Activated gamma-delta T cell treated with anti-CD3 and anti-CD28 coated beads, Interleukin-2, amount 50 U/mL, for 16 hours (primary cell): ENCODE data around the gene HMG20B.
A peak's percentile ranks its signal among the peaks of the same experiment; 100 is the strongest.

Experiments used
- DNase-seq: peaks from one replicate; pipeline ENCODE4 v3.0.0-alpha.2; 2020; ENCODE audit warnings: low read depth

The HMG20B gene

DNA sequence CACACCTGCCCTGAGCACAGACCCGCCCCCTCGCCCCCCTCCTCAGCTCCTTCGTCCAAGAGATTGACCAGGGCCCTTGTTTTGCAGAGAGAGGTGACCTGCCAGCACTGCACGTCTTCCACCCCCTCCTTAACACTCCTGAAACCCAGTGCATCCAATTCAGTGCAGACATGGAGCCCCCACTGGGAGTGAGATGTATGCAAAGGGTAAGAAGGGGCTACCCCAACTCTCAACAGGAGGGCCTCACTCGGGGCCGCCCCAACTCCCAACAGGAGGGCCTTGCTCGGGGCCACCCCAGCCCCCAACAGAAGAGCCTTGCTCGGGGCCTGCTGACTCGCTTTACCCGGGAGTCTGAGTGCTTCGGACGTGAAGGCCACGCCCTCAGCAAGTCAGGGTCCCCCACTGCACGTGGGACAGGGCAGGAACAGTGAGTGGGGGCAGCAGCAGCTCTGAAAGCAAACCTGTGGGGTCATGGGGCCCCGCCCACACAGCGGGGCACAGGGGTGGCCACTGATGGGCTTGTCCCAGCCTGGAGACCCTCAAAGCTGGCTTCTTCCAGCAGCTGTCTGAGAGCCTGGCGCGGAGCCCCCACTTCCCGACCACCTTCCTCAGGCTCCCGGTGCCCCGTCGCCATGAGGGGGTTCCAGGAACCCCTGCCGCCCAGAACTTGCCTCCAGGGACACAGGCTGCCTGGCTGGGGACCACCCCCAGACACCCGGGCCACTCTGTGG is 48.2 kb downstream of the HMG20B start:
- DNase-seq = no peak

DNA sequence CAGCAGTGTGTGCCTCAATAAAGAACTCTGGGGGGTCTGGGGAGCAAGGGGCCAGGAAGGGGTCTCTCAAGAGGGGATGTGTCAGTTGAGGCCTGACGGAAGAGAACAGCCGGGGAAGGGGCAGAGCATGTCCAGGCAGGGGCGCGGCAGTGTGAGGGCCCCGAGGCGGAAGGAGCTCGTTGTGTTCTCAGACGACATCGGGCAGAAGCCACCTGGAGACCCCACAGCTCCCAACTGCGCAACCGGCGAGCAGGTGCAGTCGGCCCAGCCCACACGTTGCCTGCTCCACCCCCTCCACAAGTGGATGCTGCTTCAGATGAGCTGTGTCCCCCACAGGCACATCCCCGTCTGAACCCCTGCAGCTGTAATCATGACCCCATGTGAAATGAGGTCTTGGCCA is 48.9 kb downstream of the HMG20B start:
- DNase-seq = no peak

GRCh38 chr19:3622224-3622623 is 49.5 kb downstream of the HMG20B start:
- DNase-seq = no peak

- no peak for DNase-seq
These were observed 51.0 kb downstream of the HMG20B start for GRCh38 chr19:3623716-3624115.

- DNase-seq = no peak
These were observed 53.3 kb downstream of the HMG20B start for GRCh38 chr19:3625996-3626472.

GRCh38 chr19:3626473-3627350 is 54.0 kb downstream of the HMG20B start, which contains the start of gene CACTIN:
Gene CACTIN (minus strand): TSS chr19:3626790. CDS start chr19:3626762, 28 bp downstream.
- DNase-seq = peak; percentile 98

DNA sequence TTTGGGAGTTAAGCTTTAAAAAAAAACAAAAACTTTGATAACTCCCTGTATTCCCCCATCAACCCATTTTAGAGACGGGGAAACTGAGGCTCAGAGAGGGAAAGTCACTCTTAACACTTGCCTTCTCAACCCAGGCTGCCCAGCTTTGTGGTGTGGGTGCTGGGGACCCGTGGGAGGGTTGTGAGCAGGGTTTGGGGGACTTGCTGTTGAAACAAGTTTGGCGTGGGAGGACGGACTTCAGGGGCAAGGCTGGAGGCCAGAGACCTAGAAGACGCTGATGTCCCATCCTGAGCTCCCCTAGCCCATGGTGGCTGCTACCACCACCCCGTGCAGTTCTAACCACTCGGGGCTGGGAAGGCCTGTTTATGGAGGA is 54.6 kb downstream of the HMG20B start:
- DNase-seq = no peak
